OCI-LY3 (cell line): ENCODE measurements around the gene PAK1.
A peak's percentile ranks its signal among the peaks of the same experiment; 100 is the strongest.

Experiments
- H2AFZ ChIP-seq: fragments of 200-600, 300-600 bp; shearing (Covaris generic); 2 replicates; pipeline ENCODE4 v1.6.0; 2014; ENCODE audit warnings: antibody characterized with exemption, low read depth, low read length
- H3K27ac ChIP-seq: fragments of 200-600, 300-600 bp; sonication (generic); 2 replicates; pipeline ENCODE4 v1.5.1; 2014; ENCODE audit warnings: mild to moderate bottlenecking, low read length, moderate library complexity, mixed read lengths
- H3K27me3 ChIP-seq: fragments of 200-600, 300-600 bp; sonication (generic); 2 replicates; pipeline ENCODE4 v1.6.1; 2014; ENCODE audit warnings: low read depth, low read length, mixed read lengths
- H3K36me3 ChIP-seq: fragments of 200-600, 300-600 bp; sonication (generic); replicated peaks from 2 replicates; pipeline ENCODE3; 2014; ENCODE audit warnings: low read depth, low read length, mixed read lengths
- H3K4me1 ChIP-seq: fragments of 300-600, 200-600 bp; sonication (generic); 2 replicates; pipeline ENCODE4 v1.6.1; 2014; ENCODE audit warnings: low read length, mixed read lengths
- H3K4me2 ChIP-seq: fragments of 200-600, 300-600 bp; sonication (generic); 2 replicates; pipeline ENCODE4 v1.6.1; 2014; ENCODE audit warnings: low read length, mixed read lengths
- H3K4me3 ChIP-seq: fragments of 300-600, 200-600 bp; sonication (generic); 2 replicates; pipeline ENCODE4 v1.5.1; 2014; ENCODE audit warnings: antibody characterized with exemption, mild to moderate bottlenecking, low read length, moderate library complexity
- H3K79me2 ChIP-seq: fragments of 300-600, 200-600 bp; shearing (Covaris generic); 2 replicates; pipeline ENCODE4 v1.6.1; 2014; ENCODE audit warnings: mild to moderate bottlenecking, low read length, mixed read lengths
- H3K9ac ChIP-seq: fragments of 300-600, 200-600 bp; shearing (Covaris generic); 2 replicates; pipeline ENCODE4 v1.6.0; 2014; ENCODE audit warnings: mild to moderate bottlenecking, low read length, moderate library complexity
- H3K9me3 ChIP-seq: fragments of 200-600, 300-600 bp; shearing (Covaris generic); 2 replicates; pipeline ENCODE4 v1.6.1; 2014; ENCODE audit warnings: low read length, mixed read lengths; ENCODE audit not compliant: insufficient read depth
- H4K20me1 ChIP-seq: fragments of 200-600, 300-600 bp; sonication (generic); 2 replicates; pipeline ENCODE4 v1.6.1; 2016; ENCODE audit warnings: low read length, mixed read lengths; ENCODE audit not compliant: insufficient read depth
- CTCF ChIP-seq: fragments of 200-600, 300-600 bp; sonication (generic); IDR thresholded peaks from 2 replicates; pipeline ENCODE4 v1.5.1; 2014; ENCODE audit warnings: antibody characterized with exemption, low read length, low read depth
- EZH2phosphoT487 ChIP-seq: fragments of 200-600 bp; shearing (Covaris generic); IDR thresholded peaks from 2 replicates; pipeline ENCODE4 v1.6.1; 2018; ENCODE audit warnings: antibody characterized with exemption, mixed run types, low read depth

The PAK1 gene

GRCh38 chr11:77448269-77448668, 25.6 kb downstream of the PAK1 start:
- H3K9me3 ChIP-seq = no peaks in the 10 kb centered on the region
- no peaks in the 10 kb centered on the region for H3K27me3 ChIP-seq
- H2AFZ ChIP-seq = no peak overlapping the region
- TF ChIP-seq CTCF (no peak), EZH2phosphoT487 (no peak)
- peak overlapping the region; percentile 28; the same call in 1 of the 2 replicates for H3K4me3 ChIP-seq
- no peak overlapping the region for H3K9ac ChIP-seq
- peak overlapping the region; percentile 59; the same call in 1 of the 2 replicates for H3K27ac ChIP-seq
- H3K79me2 ChIP-seq = no peaks in the 10 kb centered on the region
- H3K4me1 ChIP-seq = peaks cover 61% of the 10 kb centered on the region
- H3K36me3 ChIP-seq = no peaks in the 10 kb centered on the region
- H3K4me2 ChIP-seq = peak overlapping the region; percentile 61
- no peaks in the 10 kb centered on the region for H4K20me1 ChIP-seq

- no peaks in the 10 kb centered on the region for H3K79me2 ChIP-seq
- TF ChIP-seq EZH2phosphoT487 (no peak), CTCF (no peak)
- peaks cover 63% of the 10 kb centered on the region for H3K4me1 ChIP-seq
These were observed 26.8 kb downstream of the PAK1 start for GRCh38 chr11:77446911-77447629.

GRCh38 chr11:77444261-77444660, 29.6 kb downstream of the PAK1 start:
- H3K27me3 ChIP-seq = no peaks in the 10 kb centered on the region
- H3K4me2 ChIP-seq = no peak overlapping the region
- no peaks in the 10 kb centered on the region for H3K9me3 ChIP-seq
- H3K79me2 ChIP-seq = no peaks in the 10 kb centered on the region
- no peak for TF ChIP-seq CTCF
- TF ChIP-seq EZH2phosphoT487 = no peak
- H3K27ac ChIP-seq = no peak overlapping the region
- H3K4me3 ChIP-seq = no peak overlapping the region
- no peaks in the 10 kb centered on the region for H3K36me3 ChIP-seq
- H2AFZ ChIP-seq = no peak overlapping the region
- no peak overlapping the region for H3K9ac ChIP-seq
- peaks cover 52% of the 10 kb centered on the region for H3K4me1 ChIP-seq
- no peaks in the 10 kb centered on the region for H4K20me1 ChIP-seq

More at GRCh38 chr11:77446911-77447629, 26.8 kb downstream of the PAK1 start:
- Histone ChIP-seq H3K4me3 (no peak overlapping the region), H3K9me3 (no peaks in the 10 kb centered on the region), H3K27me3 (no peaks in the 10 kb centered on the region), H3K9ac (no peak overlapping the region), H3K36me3 (no peaks in the 10 kb centered on the region), H2AFZ (no peak overlapping the region), H4K20me1 (no peaks in the 10 kb centered on the region), H3K4me2 (0 out of 2 replicates have a peak overlapping the region, but pooled peaks have one; percentile 1), H3K27ac (no peak overlapping the region)

GRCh38 chr11:77442394-77443053, 31.4 kb downstream of the PAK1 start:
- Histone ChIP-seq H3K9me3 (no peaks in the 10 kb centered on the region), H3K36me3 (no peaks in the 10 kb centered on the region), H3K27me3 (no peaks in the 10 kb centered on the region), H3K4me3 (peak overlapping the region; percentile 36), H4K20me1 (no peaks in the 10 kb centered on the region), H3K4me1 (peaks cover 35% of the 10 kb centered on the region), H3K79me2 (no peaks in the 10 kb centered on the region), H3K27ac (no peak overlapping the region), H3K9ac (no peak overlapping the region), H2AFZ (no peak overlapping the region), H3K4me2 (peak overlapping the region; percentile 52)
- TF ChIP-seq CTCF (no peak), EZH2phosphoT487 (no peak)
